Breast epithelium (tissue), 3 donors: ENCODE data around the gene KLHL26.

ENCODE experiments used
- POLR2A ChIP-seq: fragments of 450-650 bp; IDR thresholded peaks from one replicate; pipeline ENCODE4 v1.6.1; 2016; ENCODE audit warnings: antibody characterized with exemption, mild to moderate bottlenecking, moderate library complexity
- POLR2AphosphoS5 ChIP-seq, 3 donors: sonication (generic); formaldehyde crosslinking; IDR thresholded peaks; one replicate each; pipeline ENCODE4 v1.6.1; 2017; ENCODE audit warnings: antibody characterized with exemption in 3 of 3
- TF ChIP-seq, protein P1 (sequence below), 3 donors: fragments of 450-650 bp; IDR thresholded peaks; one replicate each; pipeline ENCODE4 v1.5.1; 2016 to 2017; ENCODE audit warnings: antibody characterized with exemption in 3 of 3, mild to moderate bottlenecking in 3 of 3, moderate library complexity in 3 of 3

- TF ChIP-seq POLR2A (no peak), POLR2AphosphoS5 (IDR thresholded peaks at IDR 0.05) (no peak)
- TF ChIP-seq, protein P1, sequence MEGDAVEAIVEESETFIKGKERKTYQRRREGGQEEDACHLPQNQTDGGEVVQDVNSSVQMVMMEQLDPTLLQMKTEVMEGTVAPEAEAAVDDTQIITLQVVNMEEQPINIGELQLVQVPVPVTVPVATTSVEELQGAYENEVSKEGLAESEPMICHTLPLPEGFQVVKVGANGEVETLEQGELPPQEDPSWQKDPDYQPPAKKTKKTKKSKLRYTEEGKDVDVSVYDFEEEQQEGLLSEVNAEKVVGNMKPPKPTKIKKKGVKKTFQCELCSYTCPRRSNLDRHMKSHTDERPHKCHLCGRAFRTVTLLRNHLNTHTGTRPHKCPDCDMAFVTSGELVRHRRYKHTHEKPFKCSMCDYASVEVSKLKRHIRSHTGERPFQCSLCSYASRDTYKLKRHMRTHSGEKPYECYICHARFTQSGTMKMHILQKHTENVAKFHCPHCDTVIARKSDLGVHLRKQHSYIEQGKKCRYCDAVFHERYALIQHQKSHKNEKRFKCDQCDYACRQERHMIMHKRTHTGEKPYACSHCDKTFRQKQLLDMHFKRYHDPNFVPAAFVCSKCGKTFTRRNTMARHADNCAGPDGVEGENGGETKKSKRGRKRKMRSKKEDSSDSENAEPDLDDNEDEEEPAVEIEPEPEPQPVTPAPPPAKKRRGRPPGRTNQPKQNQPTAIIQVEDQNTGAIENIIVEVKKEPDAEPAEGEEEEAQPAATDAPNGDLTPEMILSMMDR (IDR thresholded peaks at IDR 0.05): no peak
Measured at GRCh38 chr19:18596752-18597157, 40.1 kb upstream of the KLHL26 start.
